HG03095 (cell line): Measurements from ENCODE around the gene PTGFRN.
"Not testable (repeated sequence)": the region's sequence is repeated elsewhere in the genome, so short reads cannot be mapped to it uniquely, and the experiment has no call there.

Experiments used
- ATAC-seq: cut with Tn5 transposase; IDR thresholded peaks from one replicate; pipeline ENCODE4 v1.9.1; 2021; ENCODE audit warnings: moderate library complexity; ENCODE audit not compliant: unreplicated experiment

Gene PTGFRN

DNA sequence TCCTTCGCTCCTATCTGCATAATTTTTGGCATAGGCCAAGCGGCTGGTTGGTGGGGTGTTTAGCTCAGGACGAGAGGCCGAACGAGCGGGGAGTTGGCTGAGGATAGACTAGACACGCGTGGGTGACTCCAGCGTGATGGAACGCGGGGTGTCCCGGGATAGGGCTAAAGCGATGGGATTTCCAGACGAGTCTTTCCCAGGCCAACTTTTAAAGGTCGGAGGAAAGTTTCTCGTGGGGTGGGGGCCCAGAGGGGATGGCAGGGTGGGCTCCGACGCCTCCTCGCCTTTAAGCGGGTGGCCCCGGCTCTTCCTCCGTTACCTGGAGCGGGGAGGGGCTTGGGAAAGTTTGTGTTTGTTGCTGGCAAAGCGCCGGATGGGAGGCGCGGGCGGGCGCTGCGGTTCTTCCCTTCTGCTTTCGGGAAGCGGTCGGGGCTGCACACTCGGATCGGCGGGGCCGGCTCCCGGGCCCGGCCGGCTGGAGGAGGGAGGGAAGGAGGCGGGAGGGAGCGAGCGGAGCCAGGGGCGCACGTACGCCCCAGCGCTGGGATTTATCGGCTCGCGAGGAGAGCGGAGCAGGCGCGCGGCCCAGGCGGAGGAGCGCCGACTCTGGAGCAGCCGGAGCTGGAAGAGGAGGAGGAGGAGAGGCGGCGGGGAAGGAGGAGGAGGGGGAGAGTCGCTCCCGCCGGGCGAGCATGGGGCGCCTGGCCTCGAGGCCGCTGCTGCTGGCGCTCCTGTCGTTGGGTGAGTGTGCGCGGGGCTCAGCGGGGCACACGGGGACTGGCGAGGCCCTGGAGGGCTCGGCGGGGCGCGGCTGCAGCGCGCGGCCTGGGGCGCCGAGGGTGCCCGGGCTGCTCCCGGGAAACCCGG lies at the start of gene PTGFRN:
PTGFRN (plus strand) TSS at position 405 of the 867 bp plus-strand sequence; CDS start at position 693, 288 bp downstream.
- no peak for ATAC-seq

DNA sequence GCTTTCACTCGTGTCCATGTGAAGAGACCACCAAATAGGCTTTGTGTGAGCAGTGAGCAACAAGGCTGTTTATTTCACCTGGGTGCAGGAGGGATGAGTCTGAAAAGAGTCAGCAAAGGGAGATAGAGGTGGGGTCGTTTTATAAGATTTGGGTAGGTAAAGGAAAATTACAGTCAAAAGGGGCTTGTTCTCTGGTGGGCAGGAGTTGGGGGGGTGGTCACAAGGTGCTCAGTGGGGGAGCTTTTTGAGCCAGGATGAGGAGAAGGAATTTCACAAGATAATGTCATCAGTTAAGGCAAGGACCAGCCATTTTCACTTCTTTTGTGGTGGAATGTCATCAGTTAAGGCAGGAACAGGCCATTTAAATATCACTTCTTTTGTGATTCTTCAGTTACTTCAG lies 49.5 kb upstream of the PTGFRN start:
- not testable (repeated sequence) for ATAC-seq

DNA sequence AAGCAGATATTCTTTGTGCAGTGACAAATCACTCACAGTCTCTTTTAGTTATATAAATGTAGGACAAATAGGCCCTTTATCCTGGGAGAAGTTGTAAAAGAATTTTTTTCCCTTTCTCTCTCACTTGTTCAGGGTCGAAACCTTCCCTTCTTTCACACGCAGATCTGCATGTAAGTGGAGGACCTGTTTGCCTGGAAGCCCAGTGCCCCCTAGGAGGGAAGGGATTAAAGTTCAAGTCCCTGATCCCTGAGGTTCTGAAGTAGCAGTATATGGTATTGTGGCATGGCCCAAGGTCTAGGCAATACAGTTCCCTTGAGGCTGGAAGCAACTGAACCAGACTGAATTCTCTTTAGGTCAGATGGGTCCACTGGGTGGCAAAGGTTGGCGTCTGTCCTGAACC lies 48.6 kb upstream of the PTGFRN start:
- ATAC-seq: no peak

DNA sequence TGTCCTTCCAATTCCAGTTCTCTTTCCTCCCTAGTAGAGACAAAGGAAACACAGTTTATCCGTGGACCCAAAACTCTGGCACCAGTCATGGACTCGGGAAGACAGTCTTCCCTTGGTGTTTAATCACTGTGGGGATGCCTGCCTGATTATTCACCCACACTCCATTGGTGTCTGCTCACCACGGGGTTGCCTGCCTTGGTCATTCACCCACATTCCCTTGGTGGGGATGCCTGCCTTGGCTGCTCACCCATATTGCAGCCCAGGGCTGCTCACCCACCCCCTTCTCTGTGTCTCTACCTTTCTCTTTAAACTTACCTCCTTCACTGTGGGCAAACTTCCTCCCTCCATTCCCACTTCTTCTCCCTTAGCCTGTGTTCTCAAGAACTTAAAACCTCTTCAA lies 46.7 kb upstream of the PTGFRN start:
- not testable (repeated sequence) for ATAC-seq

DNA sequence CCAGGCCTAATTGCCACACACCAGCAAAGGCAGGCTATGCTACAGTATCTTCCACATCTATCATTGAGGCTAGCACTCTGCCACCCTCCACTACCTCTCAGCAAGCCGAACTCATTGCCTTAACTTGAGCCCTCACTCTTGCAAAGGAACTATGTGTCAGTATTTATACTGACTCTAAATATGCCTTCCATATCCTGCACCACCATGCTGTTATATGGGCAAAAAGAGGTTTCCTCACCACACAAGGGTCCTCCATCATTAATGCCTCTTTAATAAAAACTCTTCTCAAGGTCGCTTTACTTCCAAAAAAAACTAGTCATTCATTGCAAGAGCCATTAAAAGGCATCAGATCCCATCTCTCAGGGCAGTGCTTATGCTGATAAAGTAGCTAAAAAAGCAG lies 43.2 kb upstream of the PTGFRN start:
- ATAC-seq: not testable (repeated sequence)

DNA sequence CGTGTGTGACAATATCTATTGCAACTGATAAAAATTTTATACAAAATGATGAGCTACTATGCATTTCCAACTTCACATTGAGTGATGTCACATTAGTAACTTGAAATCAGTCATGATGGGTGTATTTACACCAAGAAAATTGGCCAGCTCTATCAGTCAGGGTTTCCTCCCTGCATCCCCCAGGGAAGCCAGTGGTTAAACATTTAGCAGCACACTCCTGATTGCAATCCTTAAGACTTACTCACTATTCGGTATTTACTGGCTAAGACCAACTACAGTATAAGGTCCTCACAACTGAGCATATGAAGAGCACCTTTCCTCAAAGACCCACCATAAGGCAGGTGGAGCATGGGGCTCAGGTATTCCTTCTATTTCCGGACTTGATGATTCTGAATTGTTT lies 41.3 kb upstream of the PTGFRN start:
- no peak for ATAC-seq

DNA sequence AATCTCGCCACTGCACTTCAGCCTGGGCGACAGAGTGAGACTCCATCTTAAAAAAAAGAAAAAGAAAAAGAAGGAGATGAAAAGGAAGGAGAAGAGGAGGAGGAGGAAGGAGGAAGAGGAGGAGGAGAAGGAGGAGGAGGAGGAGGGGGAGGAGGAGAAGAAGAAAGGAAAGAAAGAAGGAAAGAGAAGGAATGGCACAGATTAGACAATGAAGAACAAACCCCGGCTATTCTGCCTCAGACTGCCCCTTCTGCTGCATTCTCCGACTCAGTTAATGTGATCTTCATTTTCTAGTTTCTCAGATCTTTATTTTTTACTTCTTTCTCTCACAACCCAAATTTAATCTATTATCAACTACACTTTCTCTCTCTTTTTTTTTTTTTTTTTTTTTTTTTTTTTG lies 40.1 kb upstream of the PTGFRN start:
- ATAC-seq: no peak

DNA sequence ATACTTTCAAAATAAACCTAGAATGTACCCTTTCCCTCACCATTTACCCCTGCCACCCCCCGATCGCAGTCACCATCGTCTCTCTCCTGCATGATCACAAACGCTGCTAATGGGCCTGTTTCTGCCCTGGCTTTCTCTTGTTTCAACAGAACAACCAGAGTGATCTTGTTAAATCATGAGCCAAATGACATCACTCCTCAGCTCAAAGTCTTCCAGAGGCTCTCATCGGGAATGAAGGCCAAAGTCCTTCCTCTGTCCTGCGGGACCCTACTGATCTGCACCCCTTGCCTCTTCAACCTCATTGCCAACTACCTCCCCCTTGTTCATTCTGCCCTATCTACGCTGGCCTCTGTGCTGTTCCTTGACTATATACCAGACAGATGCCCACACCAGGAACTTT lies 39.4 kb upstream of the PTGFRN start:
- no peak for ATAC-seq

DNA sequence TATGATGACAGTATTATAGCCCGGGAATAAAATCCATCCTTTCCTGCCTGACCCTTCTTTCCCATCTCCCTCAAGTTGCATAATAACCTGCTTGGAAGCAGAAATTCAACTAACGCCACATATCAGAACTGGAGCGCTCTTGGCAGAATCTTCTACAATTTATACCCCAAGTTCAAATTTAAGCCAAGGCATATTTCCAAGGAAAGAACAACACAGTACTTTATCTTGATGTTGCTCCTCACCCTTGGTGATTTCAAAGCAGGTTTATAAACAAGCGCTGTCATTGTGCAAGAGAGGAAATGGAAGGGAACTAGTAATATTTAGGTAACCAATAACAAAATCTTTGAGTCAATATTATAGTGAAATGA lies 38.0 kb upstream of the PTGFRN start:
- no peak for ATAC-seq

DNA sequence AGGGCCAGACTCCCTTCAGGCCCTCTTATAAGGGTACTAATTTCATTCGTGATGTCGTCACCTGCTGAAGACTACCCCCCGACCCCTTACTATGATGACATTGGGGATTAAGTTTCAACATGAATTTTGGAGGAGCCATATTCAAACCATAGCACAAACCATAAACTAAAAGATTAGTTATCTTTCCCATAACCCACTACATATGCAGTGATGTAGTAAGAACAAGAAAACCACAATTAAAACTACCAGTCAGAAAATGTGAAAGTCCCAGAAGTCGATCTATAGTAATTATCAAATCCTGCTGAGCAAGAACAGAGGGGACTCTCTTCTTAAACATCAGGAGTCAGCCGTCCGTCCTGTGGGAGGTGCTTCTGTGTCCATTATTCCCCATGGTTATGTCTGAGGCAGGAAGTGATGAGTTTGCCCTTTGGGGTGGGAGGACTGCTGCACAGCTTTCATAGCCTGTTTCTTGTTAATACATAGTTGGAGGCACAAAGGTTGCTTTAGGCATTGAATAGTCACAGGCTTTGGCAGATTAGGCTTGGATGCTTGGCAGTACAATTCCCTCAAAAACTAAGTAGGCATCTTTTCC lies 35.9 kb upstream of the PTGFRN start:
- ATAC-seq: no peak

DNA sequence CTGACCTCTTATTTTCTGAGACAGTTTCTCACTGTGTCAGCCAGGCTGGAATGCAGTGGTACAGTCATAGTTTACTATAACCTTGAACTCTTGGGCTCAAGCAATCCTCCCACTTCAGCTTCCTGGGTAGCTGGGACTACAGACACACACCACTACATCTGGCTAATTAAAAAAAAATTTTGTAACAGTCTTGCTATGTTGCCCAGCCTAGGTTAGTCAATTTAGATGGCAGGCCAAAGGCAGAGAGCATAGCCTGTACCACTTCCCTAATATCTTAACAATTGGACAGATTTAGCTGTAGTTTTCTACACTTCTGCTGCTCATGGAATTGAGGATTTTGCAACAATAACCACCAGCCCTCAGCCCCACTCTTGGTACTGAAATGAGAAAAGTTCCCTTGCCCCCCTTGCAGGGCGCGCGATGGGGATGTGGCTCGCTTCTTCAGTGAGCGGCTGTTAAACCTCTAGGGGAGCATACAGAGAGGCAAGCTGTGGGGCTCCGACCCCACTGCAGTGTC lies 34.9 kb upstream of the PTGFRN start:
- ATAC-seq: no peak

DNA sequence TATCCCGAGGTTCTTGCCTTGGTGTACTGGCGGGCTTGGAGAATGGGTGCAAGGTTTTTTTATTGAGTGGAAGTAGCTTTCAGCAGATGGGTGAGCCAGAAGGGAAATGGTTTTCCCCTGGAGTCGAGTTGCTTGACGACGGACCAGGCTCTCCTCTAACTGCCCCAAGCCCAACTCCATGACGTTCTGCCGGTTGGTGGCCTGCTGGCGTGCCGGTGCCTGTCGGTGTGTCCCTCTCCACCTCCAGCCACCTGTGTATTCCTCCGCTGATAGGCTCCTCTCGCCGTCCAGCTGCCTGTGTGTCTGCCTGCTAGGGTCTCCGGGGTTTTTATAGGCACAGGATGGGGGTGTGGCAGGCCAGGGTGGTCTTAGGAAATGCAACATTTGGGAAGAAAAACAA lies 34.3 kb upstream of the PTGFRN start:
- no peak for ATAC-seq

DNA sequence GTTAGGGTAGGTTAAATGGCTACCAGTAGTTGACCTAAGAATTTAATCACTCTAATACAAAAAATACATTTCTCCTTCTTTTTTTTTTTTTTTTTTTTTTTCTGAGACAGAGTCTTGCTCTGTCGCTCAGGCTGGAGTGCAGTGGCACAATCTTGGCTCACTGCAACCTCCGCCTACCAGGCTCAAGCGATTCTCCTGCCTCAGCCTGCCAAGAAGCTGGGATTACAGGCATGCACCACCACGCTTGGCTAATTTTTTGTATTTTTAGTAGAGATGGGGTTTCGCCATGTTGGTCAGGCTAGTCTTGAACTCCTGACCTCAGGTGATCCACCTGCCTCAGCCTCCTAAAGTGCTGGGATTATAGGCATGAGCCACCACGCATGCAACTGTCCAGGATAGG lies 33.8 kb upstream of the PTGFRN start:
- not testable (repeated sequence) for ATAC-seq

DNA sequence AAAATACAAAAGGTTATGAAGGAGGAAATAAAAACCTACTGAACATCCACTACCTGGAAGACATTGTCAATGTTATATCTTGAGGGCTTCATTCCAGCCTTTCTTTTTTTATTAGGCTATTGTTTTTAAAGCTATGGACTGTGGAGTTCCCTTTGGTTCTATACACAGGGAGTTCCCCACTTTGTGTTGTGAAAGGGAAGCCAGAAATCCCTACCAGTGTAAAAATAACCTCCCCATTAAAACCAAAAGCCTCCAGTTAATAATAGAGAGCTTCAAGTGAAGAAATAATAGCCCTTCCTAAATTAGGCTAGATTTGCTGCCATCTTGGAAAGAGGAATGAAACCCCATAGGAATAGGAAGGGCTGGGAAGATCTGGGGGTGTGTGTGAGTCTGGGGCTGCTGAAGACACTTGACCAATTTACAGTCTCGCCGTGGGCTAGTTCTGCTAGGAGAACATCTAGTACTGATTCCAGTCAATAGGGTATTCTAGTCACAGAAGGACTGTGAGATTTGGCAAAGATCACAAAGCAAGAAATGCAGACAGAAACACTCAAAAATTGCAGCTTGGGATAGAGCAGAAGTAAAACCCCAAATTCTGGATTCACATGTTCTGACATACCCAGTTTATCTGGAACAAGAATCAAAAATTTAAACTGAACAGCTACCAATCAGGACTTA lies 32.4 kb upstream of the PTGFRN start:
- ATAC-seq: no peak

DNA sequence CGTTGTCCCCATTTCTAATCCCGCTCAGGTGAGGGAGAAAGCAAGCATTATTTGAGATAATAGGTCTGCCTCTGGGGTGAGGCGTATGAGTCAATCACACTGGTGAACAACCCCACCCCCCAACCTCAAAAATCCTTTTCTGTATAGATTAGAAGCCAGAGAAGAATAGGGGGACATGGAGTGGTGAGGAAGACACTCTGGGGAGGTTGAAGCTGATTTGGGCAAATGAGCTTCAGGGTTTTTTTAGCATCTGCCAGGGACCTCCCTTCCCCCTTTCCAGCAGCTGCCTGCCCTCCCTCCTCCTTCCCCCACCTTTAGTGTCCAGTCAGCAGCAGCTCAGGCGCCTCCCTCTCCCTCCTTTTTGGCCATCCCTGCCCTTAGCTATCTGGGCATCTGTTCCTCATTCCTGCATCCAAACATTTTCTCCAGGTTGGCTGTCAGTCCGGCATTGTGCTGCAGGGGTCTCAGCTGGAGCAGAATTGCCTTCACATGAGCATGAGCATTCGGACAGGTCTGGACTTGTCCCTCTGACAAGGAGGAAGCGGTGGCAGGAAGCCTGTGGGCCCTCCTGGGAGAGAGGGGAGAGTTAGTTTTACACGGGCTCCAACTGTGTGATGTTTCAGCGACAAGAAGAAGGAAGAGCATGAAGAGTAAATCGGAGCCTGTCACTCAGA lies 30.8 kb upstream of the PTGFRN start:
- peak; percentile 48 for ATAC-seq

DNA sequence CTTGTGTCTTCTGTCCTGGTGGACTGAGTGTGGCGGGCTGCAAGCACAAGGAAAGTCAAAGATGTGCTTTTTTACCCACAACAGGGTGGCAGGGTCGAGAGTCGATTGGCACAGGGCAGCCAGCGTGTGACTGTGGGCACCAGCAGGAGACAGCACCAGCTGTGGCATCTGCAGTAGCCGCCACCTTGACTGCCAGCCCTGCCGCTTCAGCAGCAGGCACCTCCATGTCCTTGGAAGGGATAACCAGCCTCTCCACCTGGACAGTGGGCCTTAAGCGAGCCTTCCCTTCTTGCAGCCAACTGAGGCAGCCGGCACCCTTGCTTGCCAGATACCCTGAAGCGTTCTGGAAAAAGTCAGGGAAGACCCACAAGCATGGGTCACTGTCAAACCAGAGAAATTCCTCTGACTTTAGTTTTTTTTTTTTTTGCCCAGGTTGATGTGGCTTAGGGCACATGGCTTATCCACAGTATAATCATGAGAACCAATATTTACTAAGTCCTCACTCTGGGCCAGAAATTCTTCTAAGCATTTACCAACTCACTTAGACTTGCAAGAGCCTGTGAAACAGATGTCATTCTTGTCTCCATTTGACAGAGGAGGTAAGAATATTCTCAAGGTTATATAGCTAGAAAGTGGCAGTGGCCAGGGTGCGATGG lies 30.1 kb upstream of the PTGFRN start:
- ATAC-seq: no peak

DNA sequence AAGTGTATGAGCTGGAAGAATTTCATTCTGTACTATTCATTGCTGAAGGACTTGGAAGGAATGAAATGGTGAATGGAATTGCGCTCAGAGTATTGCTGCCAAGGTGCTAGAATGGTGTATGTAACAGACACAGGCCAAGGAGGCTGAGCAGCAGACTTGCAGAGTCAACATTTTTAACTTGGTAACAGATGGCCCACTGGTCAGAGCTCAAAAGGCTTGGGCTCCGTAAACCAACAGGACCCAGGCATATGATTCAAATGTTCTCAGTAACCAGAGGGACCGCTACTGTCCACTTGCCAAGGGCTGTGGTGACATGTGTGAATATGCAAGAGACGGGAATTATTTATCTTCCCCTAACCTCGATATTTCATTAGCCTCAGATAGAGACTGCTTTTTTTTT lies 28.8 kb upstream of the PTGFRN start:
- no peak for ATAC-seq

DNA sequence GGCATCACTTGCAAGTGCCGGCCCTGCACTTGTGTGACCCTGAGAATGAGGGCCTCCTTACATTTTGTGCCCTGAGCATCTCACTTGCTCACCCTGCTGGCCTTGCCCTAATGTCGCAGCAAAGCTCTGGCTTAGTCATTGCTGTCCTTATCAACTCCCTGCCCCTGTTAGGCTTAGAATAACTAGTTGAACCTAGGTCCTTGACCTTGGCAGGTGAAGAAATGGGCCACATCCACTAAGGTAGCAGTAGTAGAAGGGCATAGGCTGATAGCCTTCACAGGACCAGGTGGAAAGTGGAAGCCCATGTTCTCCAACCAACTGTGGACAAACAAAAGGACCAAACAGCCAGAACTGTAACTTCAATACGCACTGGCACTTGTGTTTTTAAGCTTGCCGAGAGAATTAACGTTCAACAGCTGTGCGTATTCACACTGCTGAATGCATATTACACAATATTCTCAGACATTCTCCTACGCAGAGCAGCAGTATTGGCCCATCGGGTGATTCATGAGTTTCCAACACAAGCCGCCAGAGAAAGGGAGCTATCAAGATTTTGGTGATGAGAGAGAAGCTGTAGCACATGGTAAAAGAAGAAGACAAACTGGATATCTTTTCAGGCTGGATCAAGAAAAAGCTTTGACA lies 27.7 kb upstream of the PTGFRN start:
- ATAC-seq: no peak

DNA sequence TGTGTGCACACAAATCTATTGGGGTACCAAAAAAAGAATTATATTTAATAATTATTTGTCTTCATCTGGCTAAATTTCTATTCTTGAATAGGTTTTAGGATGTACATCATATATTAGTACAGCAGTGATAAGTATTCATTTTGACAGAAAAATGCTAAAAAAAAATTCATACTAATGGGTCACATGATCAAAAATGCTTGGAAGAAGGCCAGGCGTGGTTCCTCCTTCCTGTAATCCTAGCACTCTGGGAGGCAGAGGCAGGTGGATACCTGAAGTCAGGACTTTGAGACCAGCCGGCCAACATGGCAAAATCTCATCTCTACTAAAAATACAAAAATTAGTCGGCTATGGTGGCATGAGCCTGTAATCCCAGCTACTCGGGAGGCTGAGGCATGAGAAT lies 26.9 kb upstream of the PTGFRN start:
- ATAC-seq: no peak

DNA sequence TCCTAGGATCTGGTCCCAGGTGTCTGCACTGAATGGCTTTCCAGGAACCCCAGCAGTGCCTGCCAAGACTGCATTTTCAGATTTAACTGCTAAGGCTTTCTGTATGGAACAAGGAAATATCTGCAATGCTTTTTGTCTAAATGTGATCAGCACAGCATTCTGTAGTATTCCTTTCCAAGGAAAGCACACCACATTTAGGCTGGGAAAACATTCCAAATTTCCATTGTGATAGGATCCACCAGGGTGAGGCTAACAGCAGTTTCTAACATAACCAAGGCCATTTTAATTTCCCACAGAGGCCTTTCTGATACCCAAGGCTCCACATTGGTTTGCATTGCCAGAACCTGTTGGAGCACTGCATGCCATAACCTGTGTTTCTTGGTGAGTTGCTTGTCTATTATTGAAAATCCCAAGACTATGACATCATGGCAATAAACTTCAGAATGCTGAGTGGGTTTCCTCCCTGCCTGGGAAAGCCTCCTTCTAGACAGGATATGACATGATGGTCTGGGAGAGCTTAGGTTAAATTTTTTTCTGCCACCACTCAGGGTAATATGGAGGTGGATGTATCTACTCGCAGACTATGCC lies 23.3 kb upstream of the PTGFRN start:
- ATAC-seq: no peak
